SK-N-MC (cell line): ENCODE results near the gene GOSR1.

ENCODE experiments used
- EZH2 ChIP-seq: fragments of 200-600 bp; sonication (generic); IDR thresholded peaks from one replicate; pipeline ENCODE4 v1.6.1; 2017; ENCODE audit warnings: antibody characterized with exemption
- FOXP2 ChIP-seq: optimal IDR thresholded peaks from 2 replicates; pipeline ENCODE3; 2011; ENCODE audit warnings: mild to moderate bottlenecking, moderate library complexity; ENCODE audit not compliant: insufficient read depth; ENCODE audit errors: extremely low read length, control extremely low read depth
- POLR2AphosphoS5 ChIP-seq: IDR thresholded peaks from 2 replicates; pipeline ENCODE4 v1.6.1; 2012; ENCODE audit warnings: mild to moderate bottlenecking, low read depth, low read length, borderline replicate concordance

DNA sequence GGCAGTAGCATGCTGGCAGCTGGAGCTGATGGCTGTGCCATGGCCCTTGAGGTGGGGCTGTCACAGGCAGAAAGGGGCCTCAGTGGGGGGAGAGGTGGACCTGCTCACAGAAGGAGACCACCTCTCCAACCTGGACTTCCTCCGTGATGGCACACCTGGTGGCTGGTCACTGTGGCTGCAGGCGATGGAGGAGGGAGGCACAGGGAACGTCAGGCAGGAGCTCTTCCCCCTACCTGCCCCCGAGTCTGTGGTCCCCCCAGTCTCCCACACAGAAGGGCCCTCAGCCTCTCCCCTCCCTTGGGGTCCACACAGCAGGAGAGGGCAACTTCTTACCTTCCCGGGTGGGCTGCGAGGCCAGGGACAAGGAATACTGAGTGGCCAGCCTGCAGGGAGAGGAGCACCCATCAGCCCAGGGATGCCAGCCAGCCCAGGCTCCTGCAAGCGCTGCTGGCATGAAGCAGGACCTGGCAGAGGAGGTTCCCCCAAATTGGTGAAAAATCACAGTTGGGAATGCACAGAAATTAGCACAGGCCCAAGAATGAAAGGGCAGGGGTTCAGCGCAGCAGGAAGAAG lies 96.5 kb downstream of the GOSR1 start:
- TF ChIP-seq EZH2 (no peak), POLR2AphosphoS5 (no peak), FOXP2 (no peak)
